Testis (tissue), 3 donors: ENCODE measurements around the gene HECTD4. TPM values are rescaled to one million over a fixed set of nuclear protein-coding genes. Genes with fewer than 3 reads are reported as not detected.

Experiments
- DNase-seq: peaks from one replicate; pipeline ENCODE4 v3.0.0-alpha.2; 2019
- H3K27ac ChIP-seq, 2 donors: fragments of 200-600 bp; sonication (generic); one replicate each; pipeline ENCODE4 v1.5.1; 2019
- H3K27me3 ChIP-seq: fragments of 200-600 bp; sonication (generic); one replicate; pipeline ENCODE4 v1.5.1; 2019
- H3K36me3 ChIP-seq: fragments of 200-600 bp; sonication (generic); one replicate; pipeline ENCODE4 v1.5.1; 2017; ENCODE audit warnings: low read depth; ENCODE audit errors: missing control alignments
- H3K4me1 ChIP-seq: fragments of 200-600 bp; sonication (generic); one replicate; pipeline ENCODE4 v1.5.1; 2019
- H3K4me3 ChIP-seq, 2 donors: fragments of 200-600 bp; sonication (generic); one replicate each; pipeline ENCODE4 v1.5.1; 2017 to 2019
- H3K9me3 ChIP-seq: fragments of 200-600 bp; sonication (generic); one replicate; pipeline ENCODE4 v1.5.1; 2017
- CTCF ChIP-seq, 3 experiments: fragments of 450-650 bp in 2 of 3; fragments of 200-600 bp in 1 of 3; sonication (generic) in 1 of 3; IDR thresholded peaks; one replicate each; pipeline ENCODE4 v1.5.1; 2016 to 2019; ENCODE audit warnings: antibody characterized with exemption in 3 of 3, mild to moderate bottlenecking in 2 of 3, moderate library complexity in 1 of 3
- POLR2A ChIP-seq: fragments of 450-650 bp; IDR thresholded peaks from one replicate; pipeline ENCODE4 v1.6.1; 2017; ENCODE audit warnings: antibody characterized with exemption, mild to moderate bottlenecking, moderate library complexity
- WGBS, 2 donors: methylation state at CpG; one replicate each; pipeline ENCODE4 v1.1.5; 2018; 5-methylcytosine and 5-hydroxymethylcytosine counted together
- intact Hi-C: fragments of 100-400 bp; cut with DNase I; formaldehyde crosslinking; loops from one replicate; pipeline ENCODE4 v1.15.1; 2023; ENCODE audit warnings: low total_unique reads
- polyA plus RNA-seq: library from polyadenylated mRNA; stranded (reverse); fragments of 350-450 nt; fragmentation: Illumina TruSeq; extraction: RNeasy Lipid Tissue Mini Kit (QIAGEN cat#74804); gene quantifications from one replicate; pipeline ENCODE4 v1.2.3, GENCODE V29; 2014; ENCODE audit warnings: low read depth, low replicate concordance; ENCODE audit not compliant: insufficient read depth
- total RNA-seq, 2 donors: library from RNA; depleted of rRNA; stranded (reverse); fragments of >200 nt; gene quantifications; one replicate each; pipeline ENCODE4 v1.2.3, GENCODE V29; 2016

HECTD4 gene
- total and polyA plus RNA-seq, 3 donors from 2014 or later: 49.6 to 91.8 (median 68.8) TPM

- no peaks in the 10 kb centered on the region for H3K4me1 ChIP-seq
- H3K4me3 ChIP-seq: no peak overlapping the region
- no peaks in the 10 kb centered on the region for H3K27me3 ChIP-seq
- no peak for DNase-seq
- WGBS, 2 donors: 87 to 89% methylated on average over 31 to 32 of the region's 32 CpGs
- TF ChIP-seq POLR2A (no peak), CTCF (IDR thresholded peaks at IDR 0.05) (no peak)
- no peaks in the 10 kb centered on the region for H3K9me3 ChIP-seq
- H3K36me3 ChIP-seq: no peaks in the 10 kb centered on the region
- intact Hi-C loops: no loop called here
- no peak overlapping the region for H3K27ac ChIP-seq
These were observed 214.3 kb downstream of the HECTD4 start for GRCh38 chr12:112167718-112168525.

GRCh38 chr12:112167031-112167461, 215.2 kb downstream of the HECTD4 start:
- TF ChIP-seq CTCF (IDR thresholded peaks at IDR 0.05): no peak
- no peak for TF ChIP-seq POLR2A
- no peaks in the 10 kb centered on the region for H3K36me3 ChIP-seq
- intact Hi-C loops: no loop called here
- 94 to 96% methylated on average over 7 to 12 of the region's 12 CpGs for WGBS, 2 donors
- no peaks in the 10 kb centered on the region for H3K9me3 ChIP-seq
- no peak for DNase-seq
- H3K27me3 ChIP-seq: no peaks in the 10 kb centered on the region
- no peak overlapping the region for H3K4me3 ChIP-seq
- no peak overlapping the region for H3K27ac ChIP-seq
- H3K4me1 ChIP-seq: no peaks in the 10 kb centered on the region

GRCh38 chr12:112166051-112167015, 215.9 kb downstream of the HECTD4 start:
- Histone ChIP-seq H3K36me3 (no peaks in the 10 kb centered on the region), H3K4me1 (no peaks in the 10 kb centered on the region), H3K9me3 (no peaks in the 10 kb centered on the region), H3K27ac (no peak overlapping the region), H3K27me3 (no peaks in the 10 kb centered on the region), H3K4me3 (no peak overlapping the region)
- WGBS, 2 donors: 93 to 94% methylated on average over 17 of the region's 26 CpGs
- no peak for DNase-seq
- intact Hi-C loops: no loop called here
- TF ChIP-seq POLR2A: no peak
- TF ChIP-seq CTCF (IDR thresholded peaks at IDR 0.05): no peak

- 94 to 97% methylated on average over 10 to 11 of the region's 13 CpGs for WGBS, 2 donors
- Histone ChIP-seq H3K36me3 (no peaks in the 10 kb centered on the region), H3K27ac (no peak overlapping the region), H3K4me1 (no peaks in the 10 kb centered on the region), H3K27me3 (no peaks in the 10 kb centered on the region), H3K9me3 (no peaks in the 10 kb centered on the region), H3K4me3 (no peak overlapping the region)
- TF ChIP-seq CTCF (IDR thresholded peaks at IDR 0.05): no peak
- intact Hi-C loops: no loop called here
- no peak for DNase-seq
These were observed 216.6 kb downstream of the HECTD4 start for GRCh38 chr12:112165624-112166023.
